ENCODE results near the gene DIAPH3. TPM values are rescaled to one million over a fixed set of nuclear protein-coding genes. Genes with fewer than 3 reads are reported as not detected.

Gene DIAPH3
- total RNA-seq, 1 donor from 2014 or later = 4.6 TPM

GRCh38 chr13:59673286-59673685, 490.4 kb downstream of the DIAPH3 start:
- H3K4me1 ChIP-seq = no peaks in the 10 kb centered on the region
- TF ChIP-seq CTCF (IDR thresholded peaks at IDR 0.05) = no peak
- DNase-seq (no peak), ATAC-seq (no peak)
- H3K36me3 ChIP-seq = no peaks in the 10 kb centered on the region
- no peaks in the 10 kb centered on the region for H3K9me3 ChIP-seq
- intact Hi-C loops (cut with DNase I) = no loop called here
- no peak overlapping the region for H3K27ac ChIP-seq
- H3K27me3 ChIP-seq = no peaks in the 10 kb centered on the region
- H3K4me3 ChIP-seq = no peak overlapping the region

GRCh38 chr13:59672445-59672844, 491.3 kb downstream of the DIAPH3 start:
- intact Hi-C loops (cut with DNase I) = no loop called here
- H3K36me3 ChIP-seq = no peaks in the 10 kb centered on the region
- no peak for ATAC-seq
- H3K4me1 ChIP-seq = no peaks in the 10 kb centered on the region
- H3K9me3 ChIP-seq = no peaks in the 10 kb centered on the region
- no peak for TF ChIP-seq CTCF (IDR thresholded peaks at IDR 0.05)
- no peak overlapping the region for H3K4me3 ChIP-seq
- no peak overlapping the region for H3K27ac ChIP-seq
- no peak for DNase-seq
- no peaks in the 10 kb centered on the region for H3K27me3 ChIP-seq

- no peak for TF ChIP-seq CTCF (IDR thresholded peaks at IDR 0.05)
These were observed 491.8 kb downstream of the DIAPH3 start for GRCh38 chr13:59671881-59672280.

GRCh38 chr13:59666504-59666903, 497.2 kb downstream of the DIAPH3 start:
- peaks cover 7% of the 10 kb centered on the region for H3K4me1 ChIP-seq
- no peaks in the 10 kb centered on the region for H3K27me3 ChIP-seq
- TF ChIP-seq CTCF (IDR thresholded peaks at IDR 0.05) = no peak
- H3K36me3 ChIP-seq = no peaks in the 10 kb centered on the region
- no peaks in the 10 kb centered on the region for H3K9me3 ChIP-seq
- no peak overlapping the region for H3K4me3 ChIP-seq
- ATAC-seq = peak; percentile 43
- intact Hi-C loops (cut with DNase I) = no loop called here
- no peak overlapping the region for H3K27ac ChIP-seq
- DNase-seq = no peak

More at GRCh38 chr13:59671881-59672280, 491.8 kb downstream of the DIAPH3 start:
- H3K4me1 ChIP-seq = peaks cover 1% of the 10 kb centered on the region
- DNase-seq = no peak
- H3K27me3 ChIP-seq = no peaks in the 10 kb centered on the region
- intact Hi-C loops (cut with DNase I) = no loop called here
- no peaks in the 10 kb centered on the region for H3K9me3 ChIP-seq
- no peak overlapping the region for H3K4me3 ChIP-seq
- H3K27ac ChIP-seq = no peak overlapping the region
- H3K36me3 ChIP-seq = no peaks in the 10 kb centered on the region
- ATAC-seq = no peak

GRCh38 chr13:59665732-59666131, 498.0 kb downstream of the DIAPH3 start:
- intact Hi-C loops (cut with DNase I) = no loop called here
- DNase-seq (no peak), ATAC-seq (no peak)
- no peaks in the 10 kb centered on the region for H3K36me3 ChIP-seq
- no peak overlapping the region for H3K27ac ChIP-seq
- H3K4me3 ChIP-seq = no peak overlapping the region
- peaks cover 7% of the 10 kb centered on the region for H3K4me1 ChIP-seq
- no peak for TF ChIP-seq CTCF (IDR thresholded peaks at IDR 0.05)
- H3K27me3 ChIP-seq = no peaks in the 10 kb centered on the region
- no peaks in the 10 kb centered on the region for H3K9me3 ChIP-seq

GRCh38 chr13:59665184-59665583, 498.5 kb downstream of the DIAPH3 start:
- Histone ChIP-seq H3K27me3 (no peaks in the 10 kb centered on the region), H3K36me3 (no peaks in the 10 kb centered on the region), H3K9me3 (no peaks in the 10 kb centered on the region), H3K4me1 (peaks cover 7% of the 10 kb centered on the region), H3K27ac (no peak overlapping the region), H3K4me3 (no peak overlapping the region)
- intact Hi-C loops (cut with DNase I) = no loop called here
- DNase-seq (no peak), ATAC-seq (no peak)
- no peak for TF ChIP-seq CTCF (IDR thresholded peaks at IDR 0.05)

All from upper lobe of right lung (tissue), 1 donor.